Sigmoid colon (tissue), 7 donors: ENCODE results near the gene GPS2. TPM values are rescaled to one million over a fixed set of nuclear protein-coding genes. Genes with fewer than 3 reads are reported as not detected.
A peak's percentile ranks its signal among the peaks of the same experiment; 100 is the strongest.

Experiments used
- DNase-seq: peaks from one replicate; pipeline ENCODE4 v3.0.0-alpha.2; 2019
- H3K27ac ChIP-seq, 4 donors: fragments of 200-600 bp; sonication (generic); one replicate each; pipeline ENCODE4 v1.5.1; 2016 to 2019; ENCODE audit warnings: mild to moderate bottlenecking in 1 of 4
- H3K27me3 ChIP-seq, 3 donors: fragments of 200-600 bp; sonication (generic); one replicate each; pipeline ENCODE4 v1.5.1; 2019; ENCODE audit warnings: mild to moderate bottlenecking in 1 of 3
- H3K36me3 ChIP-seq, 4 donors: fragments of 200-600 bp; sonication (generic); one replicate each; pipeline ENCODE4 v1.5.1; 2016 to 2019
- H3K4me1 ChIP-seq, 4 donors: fragments of 200-600 bp; sonication (generic); one replicate each; pipeline ENCODE4 v1.5.1; 2017 to 2019
- H3K4me3 ChIP-seq, 4 donors: fragments of 200-600 bp; sonication (generic); one replicate each; pipeline ENCODE4 v1.5.1; 2017 to 2019; ENCODE audit warnings: mild to moderate bottlenecking in 2 of 4, moderate library complexity in 1 of 4
- H3K9me3 ChIP-seq, 4 donors: fragments of 200-600 bp in 3 of 4; sonication (generic) in 3 of 4; one replicate each; pipeline versions ENCODE4 v1.5.1 to v1.6.1; 2013 to 2019
- CTCF ChIP-seq, 4 experiments: fragments of 450-650 bp in 3 of 4; fragments of 200-600 bp in 1 of 4; IDR thresholded peaks; one replicate each; pipeline ENCODE4 v1.5.1; 2016 to 2019; ENCODE audit warnings: antibody characterized with exemption in 4 of 4, mild to moderate bottlenecking in 3 of 4, moderate library complexity in 2 of 4
- EP300 ChIP-seq, 4 donors: sonication (generic); formaldehyde crosslinking; IDR thresholded peaks; one replicate each; pipeline ENCODE4 v1.6.1; 2017; ENCODE audit warnings: antibody characterized with exemption in 4 of 4
- POLR2A ChIP-seq, 2 donors: fragments of 450-650 bp; IDR thresholded peaks; one replicate each; pipeline ENCODE4 v1.6.1; 2016; ENCODE audit warnings: antibody characterized with exemption in 2 of 2, mild to moderate bottlenecking in 2 of 2, moderate library complexity in 2 of 2
- POLR2AphosphoS5 ChIP-seq, 4 donors: sonication (generic); formaldehyde crosslinking; IDR thresholded peaks; one replicate each; pipeline ENCODE4 v1.6.1; 2017; ENCODE audit warnings: antibody characterized with exemption in 4 of 4
- WGBS, 2 donors: extraction: QIAGEN DNeasy Blood & Tissue Kit; methylation state at CpG; one replicate each; pipeline ENCODE4 v1.1.7; 2013; 5-methylcytosine and 5-hydroxymethylcytosine counted together
- intact Hi-C: fragments of 100-400 bp; cut with DNase I; formaldehyde crosslinking; loops from one replicate; pipeline ENCODE4 v1.15.1; 2023
- polyA plus RNA-seq, 3 donors: library from polyadenylated mRNA; stranded (reverse); fragments of 200-250 nt; gene quantifications; one replicate each; pipeline ENCODE4 v1.2.3, GENCODE V29; 2013
- total RNA-seq, 4 donors: library from RNA; depleted of rRNA; stranded (reverse); fragments of >200 nt; gene quantifications; one replicate each; pipeline ENCODE4 v1.1.0, GENCODE V29; 2016
- donor health status: healthy with polysubstance abuse.
- donor health status: Bipolar disorder and iron deficiency.
- donor health status: healthy.

The GPS2 gene
- total and polyA plus RNA-seq, 7 donors: 67.9 to 114 (median 84.2) TPM

- WGBS, 2 donors: 59 to 70% methylated on average over 8 of the region's 8 CpGs
- H3K4me3 ChIP-seq: no peak overlapping the region
- no peaks in the 10 kb centered on the region for H3K36me3 ChIP-seq
- H3K27me3 ChIP-seq: no peaks in the 10 kb centered on the region
- TF ChIP-seq POLR2AphosphoS5 (IDR thresholded peaks at IDR 0.05) (peak in 1 of 4 donors; percentile 25), EP300 (IDR thresholded peaks at IDR 0.05) (no peak)
- intact Hi-C loops: loop anchor here (1.0 to 2.0 kb wide), 3 partner anchors 38 to 81 kb away; partner anchors contain the start of genes PLSCR3 and TMEM256
- H3K4me1 ChIP-seq: peaks cover 0 to 43% (median 38%) of the 10 kb centered on the region in 4 donors
- DNase-seq: no peak
- peak overlapping the region; percentile 41 to 99 (median 51) for H3K27ac ChIP-seq
- H3K9me3 ChIP-seq: no peaks in the 10 kb centered on the region
Measured at GRCh38 chr17:7356756-7357155, 41.6 kb upstream of the GPS2 start.

- 5 to 10% methylated on average over 12 of the region's 12 CpGs for WGBS, 2 donors
- Histone ChIP-seq H3K27me3 (no peaks in the 10 kb centered on the region), H3K9me3 (no peaks in the 10 kb centered on the region), H3K27ac (peak overlapping the region; percentile 41 to 99 (median 51)), H3K36me3 (no peaks in the 10 kb centered on the region), H3K4me1 (peaks cover 0 to 45% (median 38%) of the 10 kb centered on the region in 4 donors), H3K4me3 (no peak overlapping the region)
- peak; percentile 90 for DNase-seq
- intact Hi-C loops: loop anchor here (1.0 to 2.0 kb wide), 3 partner anchors 39 to 81 kb away; partner anchors contain the start of genes PLSCR3 and TMEM256
- TF ChIP-seq EP300 (IDR thresholded peaks at IDR 0.05) (no peak), POLR2A (IDR thresholded peaks at IDR 0.05) (no peak), POLR2AphosphoS5 (IDR thresholded peaks at IDR 0.05) (peak in 2 of 4 donors; percentile 15 to 17), CTCF (IDR thresholded peaks at IDR 0.05) (peak; percentile 81 to 93 (median 86))
Measured at GRCh38 chr17:7356072-7356549, 41.0 kb upstream of the GPS2 start.

- Histone ChIP-seq H3K4me3 (no peak overlapping the region), H3K27me3 (no peaks in the 10 kb centered on the region), H3K4me1 (peaks cover 0 to 50% (median 38%) of the 10 kb centered on the region in 4 donors), H3K9me3 (no peaks in the 10 kb centered on the region), H3K27ac (peak overlapping the region; percentile 41 to 99 (median 51)), H3K36me3 (no peaks in the 10 kb centered on the region)
- 82% methylated on average over 8 of the region's 8 CpGs for WGBS, 2 donors
- no peak for TF ChIP-seq POLR2AphosphoS5 (IDR thresholded peaks at IDR 0.05)
- TF ChIP-seq POLR2A (IDR thresholded peaks at IDR 0.05): no peak
- TF ChIP-seq CTCF (IDR thresholded peaks at IDR 0.05): no peak
- no peak for TF ChIP-seq EP300 (IDR thresholded peaks at IDR 0.05)
- no peak for DNase-seq
- intact Hi-C loops: loop anchor here (2.0 kb wide), 1 partner anchor 205 kb away; the partner anchor contains the start of gene SENP3
Measured at GRCh38 chr17:7355573-7355972, 40.4 kb upstream of the GPS2 start.

- peaks cover 0 to 55% (median 41%) of the 10 kb centered on the region in 4 donors for H3K4me1 ChIP-seq
- no peaks in the 10 kb centered on the region for H3K36me3 ChIP-seq
- peak within 1 kb of the TSS; percentile 41 to 99 (median 51) for H3K27ac ChIP-seq
- H3K4me3 ChIP-seq: no peak within 1 kb of the TSS
- DNase-seq: peak; percentile 78
- no peaks in the 10 kb centered on the region for H3K9me3 ChIP-seq
- WGBS, 2 donors: 64 to 74% methylated on average over 10 of the region's 10 CpGs
- intact Hi-C loops: loop anchor here (2.0 kb wide), 1 partner anchor 206 kb away; the partner anchor contains the start of gene SENP3
- TF ChIP-seq POLR2A (IDR thresholded peaks at IDR 0.05) (no peak), EP300 (IDR thresholded peaks at IDR 0.05) (no peak), CTCF (IDR thresholded peaks at IDR 0.05) (no peak), POLR2AphosphoS5 (IDR thresholded peaks at IDR 0.05) (peak in 1 of 4 donors; percentile 14)
- no peaks in the 10 kb centered on the region for H3K27me3 ChIP-seq
Measured at GRCh38 chr17:7355053-7355452, 39.9 kb upstream of the GPS2 start, which contains the start of gene TMEM95. Gene TMEM95, plus strand, starts transcription at chr17:7355156. Its CDS starts 49 bp downstream, at chr17:7355205.

- DNase-seq: no peak
- intact Hi-C loops: loop anchor here (2.0 kb wide), 1 partner anchor 206 kb away; the partner anchor contains the start of gene SENP3
- no peak overlapping the region for H3K4me3 ChIP-seq
- peak overlapping the region; percentile 16 to 99 (median 51) for H3K27ac ChIP-seq
- H3K4me1 ChIP-seq: peaks cover 0 to 62% (median 48%) of the 10 kb centered on the region in 4 donors
- TF ChIP-seq CTCF (IDR thresholded peaks at IDR 0.05) (no peak), EP300 (IDR thresholded peaks at IDR 0.05) (no peak), POLR2AphosphoS5 (IDR thresholded peaks at IDR 0.05) (no peak), POLR2A (IDR thresholded peaks at IDR 0.05) (no peak)
- 59 to 73% methylated on average over 9 of the region's 9 CpGs for WGBS, 2 donors
- no peaks in the 10 kb centered on the region for H3K9me3 ChIP-seq
- H3K27me3 ChIP-seq: no peaks in the 10 kb centered on the region
- no peaks in the 10 kb centered on the region for H3K36me3 ChIP-seq
Measured at GRCh38 chr17:7354262-7354843, 39.2 kb upstream of the GPS2 start.
